Tibial artery (tissue), 4 donors: Measurements from ENCODE around the gene TTC13.
"Not testable (repeated sequence)": the region's sequence is repeated elsewhere in the genome, so short reads cannot be mapped to it uniquely, and the experiment has no call there.

Experiments
- DNase-seq, 2 donors: peaks; one replicate each; pipeline ENCODE4 v3.0.0-alpha.2; 2019
- H3K27ac ChIP-seq, 2 donors: fragments of 200-600 bp; sonication (generic) in 1 of 2; 1 replicate in 1 of 2; 2 replicates in 1 of 2; pipeline ENCODE4 v1.5.1; 2018 to 2019; ENCODE audit warnings: mild to moderate bottlenecking in 1 of 2
- H3K27me3 ChIP-seq, 2 donors: fragments of 200-600 bp; sonication (generic) in 1 of 2; one replicate each; pipeline versions ENCODE4 v1.5.1 to v1.6.0; 2016 to 2019
- H3K36me3 ChIP-seq, 3 donors: fragments of 200-600 bp; sonication (generic) in 2 of 3; one replicate each; pipeline ENCODE4 v1.5.1; 2016 to 2019; ENCODE audit warnings: mild to moderate bottlenecking in 2 of 3
- H3K4me1 ChIP-seq, 4 donors: fragments of 200-600 bp; sonication (generic) in 2 of 4; 1 replicate in 3 of 4; 2 replicates in 1 of 4; pipeline ENCODE4 v1.5.1; 2016 to 2019
- H3K4me3 ChIP-seq, 2 donors: fragments of 200-600 bp; sonication (generic) in 1 of 2; 1 replicate in 1 of 2; 2 replicates in 1 of 2; pipeline ENCODE4 v1.5.1; 2018 to 2019; ENCODE audit warnings: mild to moderate bottlenecking in 2 of 2
- H3K9me3 ChIP-seq, 3 donors: fragments of 200-600 bp; sonication (generic) in 1 of 3; one replicate each; pipeline ENCODE4 v1.5.1; 2016 to 2019
- intact Hi-C: fragments of 100-400 bp; cut with DNase I; formaldehyde crosslinking; loops from one replicate; pipeline ENCODE4 v1.15.0; 2023; ENCODE audit warnings: low total_unique reads
- TF ChIP-seq, protein P1 (sequence below), 2 experiments: fragments of 200-600 bp in 1 of 2; fragments of 450-650 bp in 1 of 2; IDR thresholded peaks; one replicate each; pipeline ENCODE4 v1.5.1; 2017 to 2019; ENCODE audit warnings: antibody characterized with exemption in 2 of 2, mild to moderate bottlenecking in 1 of 2, moderate library complexity in 1 of 2

TTC13 gene

GRCh38 chr1:230987448-230987847 lies 8.8 kb upstream of the TTC13 start:
- no peaks in the 10 kb centered on the region for H3K27me3 ChIP-seq
- H3K36me3 ChIP-seq, result peaks cover 7 to 26% (median 13%) of the 10 kb centered on the region in 3 donors
- DNase-seq, result no peak
- TF ChIP-seq, protein P1, sequence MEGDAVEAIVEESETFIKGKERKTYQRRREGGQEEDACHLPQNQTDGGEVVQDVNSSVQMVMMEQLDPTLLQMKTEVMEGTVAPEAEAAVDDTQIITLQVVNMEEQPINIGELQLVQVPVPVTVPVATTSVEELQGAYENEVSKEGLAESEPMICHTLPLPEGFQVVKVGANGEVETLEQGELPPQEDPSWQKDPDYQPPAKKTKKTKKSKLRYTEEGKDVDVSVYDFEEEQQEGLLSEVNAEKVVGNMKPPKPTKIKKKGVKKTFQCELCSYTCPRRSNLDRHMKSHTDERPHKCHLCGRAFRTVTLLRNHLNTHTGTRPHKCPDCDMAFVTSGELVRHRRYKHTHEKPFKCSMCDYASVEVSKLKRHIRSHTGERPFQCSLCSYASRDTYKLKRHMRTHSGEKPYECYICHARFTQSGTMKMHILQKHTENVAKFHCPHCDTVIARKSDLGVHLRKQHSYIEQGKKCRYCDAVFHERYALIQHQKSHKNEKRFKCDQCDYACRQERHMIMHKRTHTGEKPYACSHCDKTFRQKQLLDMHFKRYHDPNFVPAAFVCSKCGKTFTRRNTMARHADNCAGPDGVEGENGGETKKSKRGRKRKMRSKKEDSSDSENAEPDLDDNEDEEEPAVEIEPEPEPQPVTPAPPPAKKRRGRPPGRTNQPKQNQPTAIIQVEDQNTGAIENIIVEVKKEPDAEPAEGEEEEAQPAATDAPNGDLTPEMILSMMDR (IDR thresholded peaks at IDR 0.05), result no peak
- H3K27ac ChIP-seq, result no peak overlapping the region
- no peak overlapping the region for H3K4me3 ChIP-seq
- H3K9me3 ChIP-seq, result no peaks in the 10 kb centered on the region
- intact Hi-C loops, result no loop called here
- no peaks in the 10 kb centered on the region for H3K4me1 ChIP-seq

GRCh38 chr1:230986976-230987375 lies 8.3 kb upstream of the TTC13 start:
- Histone ChIP-seq H3K36me3 (peaks cover 3 to 24% (median 10%) of the 10 kb centered on the region in 3 donors), H3K4me1 (no peaks in the 10 kb centered on the region), H3K27me3 (no peaks in the 10 kb centered on the region), H3K27ac (no peak overlapping the region), H3K4me3 (no peak overlapping the region), H3K9me3 (no peaks in the 10 kb centered on the region)
- intact Hi-C loops, result no loop called here
- DNase-seq, result no peak
- TF ChIP-seq, protein P1 (IDR thresholded peaks at IDR 0.05), result no peak

DNA sequence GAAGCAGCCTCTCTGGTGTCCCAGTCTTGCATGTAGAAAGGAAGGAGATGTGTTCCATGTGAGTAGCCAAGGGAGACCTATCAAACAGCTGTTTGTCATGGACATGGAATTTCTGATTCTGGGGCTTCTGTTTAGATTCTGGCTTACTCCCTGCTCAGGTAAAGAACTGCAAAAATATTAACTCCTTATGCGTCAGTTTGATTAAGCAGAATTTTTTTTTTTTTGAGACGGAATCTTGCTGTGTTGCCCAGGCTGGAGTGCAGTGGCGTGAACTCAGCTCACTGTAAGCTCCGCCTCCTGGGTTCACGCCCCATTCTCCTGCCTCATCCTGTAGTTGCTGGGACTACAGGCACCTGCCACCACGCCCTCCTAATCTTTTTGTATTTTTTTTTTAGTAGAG lies 7.0 kb upstream of the TTC13 start:
- DNase-seq, result no peak
- intact Hi-C loops, result no loop called here
- Histone ChIP-seq H3K27ac (no peak overlapping the region), H3K4me1 (no peaks in the 10 kb centered on the region), H3K27me3 (no peaks in the 10 kb centered on the region), H3K36me3 (peaks cover 0 to 12% (median 3%) of the 10 kb centered on the region in 3 donors), H3K4me3 (no peak overlapping the region), H3K9me3 (no peaks in the 10 kb centered on the region)
- TF ChIP-seq, protein P1 (IDR thresholded peaks at IDR 0.05), result no peak

DNA sequence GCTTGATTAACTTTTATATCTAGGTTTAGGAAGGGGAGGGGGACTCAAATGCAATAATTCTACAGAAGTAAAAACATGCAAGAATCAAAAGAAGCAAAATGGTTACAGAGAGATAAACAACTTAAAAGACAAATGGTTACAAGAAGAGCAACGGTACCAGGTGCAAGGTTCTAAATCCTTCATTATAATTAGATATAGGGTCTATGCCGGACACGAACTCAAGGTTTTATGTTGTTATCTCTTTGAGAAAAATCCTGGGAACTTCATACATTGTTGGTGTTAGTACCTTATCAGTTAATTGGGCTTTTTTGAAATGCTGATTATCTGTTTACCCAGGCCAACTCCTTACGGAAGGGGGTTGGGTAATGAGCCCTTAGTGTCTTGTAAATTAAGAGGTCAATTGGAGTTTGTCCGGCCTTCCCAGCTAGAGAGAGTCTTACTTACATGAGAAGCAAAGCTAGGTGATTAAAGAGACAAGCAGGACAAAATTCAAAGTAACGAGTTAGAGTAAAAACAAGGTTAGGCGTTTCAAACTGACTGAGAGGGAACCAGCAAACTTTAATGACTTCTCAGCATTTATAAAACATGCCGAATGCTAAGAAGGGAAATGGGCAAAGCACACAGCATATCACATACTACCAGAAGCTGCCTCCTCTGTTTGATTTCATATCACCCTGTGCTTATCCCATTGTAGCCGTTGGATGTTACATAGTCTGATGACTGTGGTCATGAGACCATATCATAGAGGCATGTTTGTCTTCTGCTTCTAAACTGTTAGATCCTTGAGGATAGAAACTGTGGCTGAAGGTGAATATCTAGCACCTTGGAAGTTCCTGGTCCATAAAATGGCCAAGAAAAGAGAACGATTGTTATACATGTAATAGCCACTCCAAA lies 6.2 kb upstream of the TTC13 start:
- DNase-seq, H3K4me1 ChIP-seq, H3K36me3 ChIP-seq, intact Hi-C loops, H3K27ac ChIP-seq, H3K4me3 ChIP-seq, H3K27me3 ChIP-seq, H3K9me3 ChIP-seq: not testable (repeated sequence)

- no peak for DNase-seq
- peaks cover 3 to 10% (median 5%) of the 10 kb centered on the region in 4 donors for H3K4me1 ChIP-seq
- H3K27me3 ChIP-seq, result no peaks in the 10 kb centered on the region
- H3K36me3 ChIP-seq, result peaks cover 0 to 8% (median 0%) of the 10 kb centered on the region in 3 donors
- TF ChIP-seq, protein P1 (IDR thresholded peaks at IDR 0.05), result no peak
- H3K4me3 ChIP-seq, result no peak overlapping the region
- intact Hi-C loops, result no loop called here
- H3K27ac ChIP-seq, result no peak overlapping the region
- no peaks in the 10 kb centered on the region for H3K9me3 ChIP-seq
Observed at GRCh38 chr1:230983811-230984210, 5.2 kb upstream of the TTC13 start.

- Histone ChIP-seq H3K36me3 (peaks cover 0 to 8% (median 0%) of the 10 kb centered on the region in 3 donors), H3K4me1 (peaks cover 5 to 14% (median 9%) of the 10 kb centered on the region in 4 donors), H3K27me3 (no peaks in the 10 kb centered on the region), H3K4me3 (no peak overlapping the region), H3K9me3 (no peaks in the 10 kb centered on the region), H3K27ac (no peak overlapping the region)
- no peak for DNase-seq
- TF ChIP-seq, protein P1 (IDR thresholded peaks at IDR 0.05), result no peak
- intact Hi-C loops, result no loop called here
Observed at GRCh38 chr1:230982696-230983095, 4.0 kb upstream of the TTC13 start.
